Measurements from ENCODE around the gene SH3PXD2A. TPM values are rescaled to one million over a fixed set of nuclear protein-coding genes. Genes with fewer than 3 reads are reported as not detected.
A peak's percentile ranks its signal among the peaks of the same experiment; 100 is the strongest.
"Not testable (repeated sequence)": the region's sequence is repeated elsewhere in the genome, so short reads cannot be mapped to it uniquely, and the experiment has no call there.

The SH3PXD2A gene
- total RNA-seq, 1 experiment from 2014 or later: 54.9 TPM

DNA sequence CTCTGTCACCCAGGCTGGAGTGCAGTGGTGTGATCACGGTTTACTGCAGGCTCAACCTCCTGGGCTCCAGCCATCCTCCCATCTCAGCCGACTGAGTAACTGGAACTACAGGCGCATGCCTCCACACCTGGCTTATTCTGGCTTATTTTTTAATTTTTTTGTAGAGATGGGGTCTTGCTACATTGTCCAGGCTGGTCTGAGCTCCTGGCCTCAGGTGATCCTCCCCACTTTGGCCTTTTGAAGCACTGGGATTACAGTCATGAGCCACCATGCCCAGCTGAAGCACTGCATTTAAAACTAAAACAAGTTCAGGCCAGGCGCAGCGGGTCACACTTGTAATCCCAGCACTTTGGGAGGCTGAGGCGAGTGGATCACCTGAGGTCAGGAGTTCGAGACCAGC lies 8.0 kb downstream of the SH3PXD2A start:
- POLR2A ChIA-PET (ENCODE audit: low non-redundant PET): no interaction called here
- no peak for DNase-seq (ENCODE audit: low spot score)

DNA sequence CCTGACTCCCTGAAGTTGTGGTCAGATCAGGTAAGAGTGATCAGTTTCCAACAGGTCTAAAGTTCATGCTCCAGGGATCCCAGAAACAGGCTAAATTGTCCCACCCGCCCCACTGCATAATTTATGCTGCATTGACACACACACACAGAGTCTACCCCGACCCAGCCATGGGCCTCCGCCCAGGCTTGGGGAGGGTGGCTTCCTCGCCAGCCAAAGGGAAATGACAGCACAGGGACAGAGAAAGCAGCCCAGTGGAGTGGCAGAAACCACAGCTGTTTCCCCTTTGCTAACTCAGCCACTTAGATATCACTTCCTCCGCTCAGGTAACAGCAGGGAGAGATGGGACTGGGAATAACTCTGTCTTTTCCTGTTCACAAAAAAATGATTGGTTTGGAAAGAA lies 9.4 kb downstream of the SH3PXD2A start:
- intact Hi-C loops (cut with micrococcal nuclease; ENCODE audit: unreplicated experiment): no loop called here
- Histone ChIP-seq H3K9me3 (ENCODE audit: low read depth, low read length, poor library complexity, severe bottlenecking) (no peaks in the 10 kb centered on the region), H3K36me3 (ENCODE audit: insufficient read depth, low read length, poor library complexity, severe bottlenecking) (peaks cover 6% of the 10 kb centered on the region), H3K4me3 (ENCODE audit: low read depth, low read length, poor library complexity, severe bottlenecking) (no peak overlapping the region), H3K4me1 (ENCODE audit: insufficient read depth, low read length, poor library complexity, severe bottlenecking) (peaks cover 43% of the 10 kb centered on the region), H3K27ac (ENCODE audit: low read depth, low read length, poor library complexity, severe bottlenecking) (peak overlapping the region; percentile 52), H3K27me3 (replicated peaks; ENCODE audit: insufficient read depth, low read depth, low read length, poor library complexity) (no peaks in the 10 kb centered on the region)
- no TSS peak for BruUV-seq (replicated peaks)
- DNase-seq (ENCODE audit: low spot score): no peak
- CTCF ChIA-PET: no interaction called here
- TF ChIP-seq, protein P1, sequence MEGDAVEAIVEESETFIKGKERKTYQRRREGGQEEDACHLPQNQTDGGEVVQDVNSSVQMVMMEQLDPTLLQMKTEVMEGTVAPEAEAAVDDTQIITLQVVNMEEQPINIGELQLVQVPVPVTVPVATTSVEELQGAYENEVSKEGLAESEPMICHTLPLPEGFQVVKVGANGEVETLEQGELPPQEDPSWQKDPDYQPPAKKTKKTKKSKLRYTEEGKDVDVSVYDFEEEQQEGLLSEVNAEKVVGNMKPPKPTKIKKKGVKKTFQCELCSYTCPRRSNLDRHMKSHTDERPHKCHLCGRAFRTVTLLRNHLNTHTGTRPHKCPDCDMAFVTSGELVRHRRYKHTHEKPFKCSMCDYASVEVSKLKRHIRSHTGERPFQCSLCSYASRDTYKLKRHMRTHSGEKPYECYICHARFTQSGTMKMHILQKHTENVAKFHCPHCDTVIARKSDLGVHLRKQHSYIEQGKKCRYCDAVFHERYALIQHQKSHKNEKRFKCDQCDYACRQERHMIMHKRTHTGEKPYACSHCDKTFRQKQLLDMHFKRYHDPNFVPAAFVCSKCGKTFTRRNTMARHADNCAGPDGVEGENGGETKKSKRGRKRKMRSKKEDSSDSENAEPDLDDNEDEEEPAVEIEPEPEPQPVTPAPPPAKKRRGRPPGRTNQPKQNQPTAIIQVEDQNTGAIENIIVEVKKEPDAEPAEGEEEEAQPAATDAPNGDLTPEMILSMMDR (conservative IDR thresholded peaks at IDR 0.05; ENCODE audit: low read depth, low read length): no peak
- no peak for TF ChIP-seq EZH2 (IDR thresholded peaks at IDR 0.05; ENCODE audit: borderline replicate concordance, low read depth, low read length, poor library complexity, severe bottlenecking)
- POLR2A ChIA-PET (ENCODE audit: low non-redundant PET): no interaction called here

More for the DNA sequence above, 8.0 kb downstream of the SH3PXD2A start:
- peaks cover 50% of the 10 kb centered on the region for H3K4me1 ChIP-seq (ENCODE audit: insufficient read depth, low read length, poor library complexity, severe bottlenecking)
- no peaks in the 10 kb centered on the region for H3K27me3 ChIP-seq (replicated peaks; ENCODE audit: insufficient read depth, low read depth, low read length, poor library complexity)
- H3K4me3 ChIP-seq (ENCODE audit: low read depth, low read length, poor library complexity, severe bottlenecking): no peak overlapping the region
- peaks cover 6% of the 10 kb centered on the region for H3K36me3 ChIP-seq (ENCODE audit: insufficient read depth, low read length, poor library complexity, severe bottlenecking)
- H3K27ac ChIP-seq (ENCODE audit: low read depth, low read length, poor library complexity, severe bottlenecking): no peak overlapping the region
- no peak for TF ChIP-seq EZH2 (IDR thresholded peaks at IDR 0.05; ENCODE audit: borderline replicate concordance, low read depth, low read length, poor library complexity, severe bottlenecking)
- TF ChIP-seq, protein P1 (conservative IDR thresholded peaks at IDR 0.05; ENCODE audit: low read depth, low read length): no peak
- no TSS peak for BruUV-seq (replicated peaks)
- H3K9me3 ChIP-seq (ENCODE audit: low read depth, low read length, poor library complexity, severe bottlenecking): no peaks in the 10 kb centered on the region
- CTCF ChIA-PET: interaction anchor here (1.0 kb wide), 1 partner anchor 14 kb away, joined by 3 read pairs; no protein-coding TSS in a partner anchor
- intact Hi-C loops (cut with micrococcal nuclease; ENCODE audit: unreplicated experiment): no loop called here

DNA sequence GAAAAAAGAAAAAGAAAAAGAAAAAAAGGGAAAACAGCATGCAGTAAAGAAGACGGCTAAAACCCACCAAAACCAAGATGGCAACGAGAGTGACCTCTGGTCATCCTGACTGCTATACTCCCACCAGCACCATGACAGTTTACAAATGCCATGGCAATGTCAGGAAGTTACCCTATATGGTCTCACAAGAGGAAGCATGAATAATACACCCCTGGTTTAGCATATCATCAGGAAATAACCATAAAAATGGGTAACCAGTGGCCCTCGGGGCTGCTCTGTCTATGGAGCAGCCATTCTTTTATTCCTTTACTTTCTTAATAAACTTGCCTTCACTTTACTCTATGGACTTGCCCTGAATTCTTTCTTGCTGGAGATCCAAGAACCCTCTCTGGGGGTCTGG lies 10.0 kb downstream of the SH3PXD2A start:
- H3K27me3 ChIP-seq (replicated peaks; ENCODE audit: insufficient read depth, low read depth, low read length, poor library complexity); POLR2A ChIA-PET (ENCODE audit: low non-redundant PET); DNase-seq (ENCODE audit: low spot score); H3K4me3 ChIP-seq (ENCODE audit: low read depth, low read length, poor library complexity, severe bottlenecking); intact Hi-C loops (cut with micrococcal nuclease; ENCODE audit: unreplicated experiment); H3K36me3 ChIP-seq (ENCODE audit: insufficient read depth, low read length, poor library complexity, severe bottlenecking); H3K9me3 ChIP-seq (ENCODE audit: low read depth, low read length, poor library complexity, severe bottlenecking); BruUV-seq (replicated peaks); H3K27ac ChIP-seq (ENCODE audit: low read depth, low read length, poor library complexity, severe bottlenecking): not testable (repeated sequence)
- CTCF ChIA-PET: interaction anchor here (0.7 kb wide), 1 partner anchor 133 kb away, joined by 5 read pairs; no protein-coding TSS in a partner anchor
- peaks cover 46% of the 10 kb centered on the region for H3K4me1 ChIP-seq (ENCODE audit: insufficient read depth, low read length, poor library complexity, severe bottlenecking)

DNA sequence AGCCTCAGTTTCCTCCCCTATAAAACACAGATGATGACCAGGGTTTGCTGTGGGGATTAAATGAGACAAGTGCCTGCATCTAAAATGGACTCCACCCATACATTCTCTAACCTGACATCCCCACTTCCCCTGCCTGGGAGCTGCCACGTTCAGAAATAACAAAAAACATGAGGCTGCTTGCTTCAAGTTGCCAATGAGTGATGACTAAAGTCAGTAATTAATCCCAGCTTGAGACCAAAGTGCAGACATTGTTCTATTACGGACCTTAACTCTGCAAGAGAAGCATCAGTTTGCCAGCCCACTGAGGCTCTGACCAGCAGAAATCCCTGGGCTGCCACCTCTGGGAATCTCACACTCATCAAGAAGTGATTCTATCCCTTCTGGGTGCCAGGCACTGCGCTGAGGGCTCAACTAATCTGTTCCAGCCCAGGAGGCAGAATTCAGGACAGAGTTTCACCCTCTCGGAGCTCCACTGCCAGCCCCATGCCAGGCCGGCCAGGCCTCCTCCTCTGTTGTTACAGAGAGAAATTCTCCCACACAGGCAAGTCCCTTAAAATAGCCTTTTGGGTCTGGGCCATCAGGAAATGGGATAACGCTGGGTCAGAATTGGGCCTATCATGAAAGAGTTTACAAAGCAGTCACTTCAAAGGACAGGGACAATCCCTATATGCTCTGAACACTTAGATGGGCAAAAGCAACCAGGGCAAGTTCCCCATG lies 11.4 kb downstream of the SH3PXD2A start:
- H3K4me1 ChIP-seq (ENCODE audit: insufficient read depth, low read length, poor library complexity, severe bottlenecking): peaks cover 50% of the 10 kb centered on the region
- H3K27ac ChIP-seq (ENCODE audit: low read depth, low read length, poor library complexity, severe bottlenecking): peak overlapping the region; percentile 26
- no peak overlapping the region for H3K4me3 ChIP-seq (ENCODE audit: low read depth, low read length, poor library complexity, severe bottlenecking)
- H3K9me3 ChIP-seq (ENCODE audit: low read depth, low read length, poor library complexity, severe bottlenecking): no peaks in the 10 kb centered on the region
- no TSS peak for BruUV-seq (replicated peaks)
- DNase-seq (ENCODE audit: low spot score): no peak
- intact Hi-C loops (cut with micrococcal nuclease; ENCODE audit: unreplicated experiment): no loop called here
- H3K36me3 ChIP-seq (ENCODE audit: insufficient read depth, low read length, poor library complexity, severe bottlenecking): no peaks in the 10 kb centered on the region
- ChIA-PET POLR2A (ENCODE audit: low non-redundant PET) (no interaction called here), CTCF (no interaction called here)
- TF ChIP-seq, protein P1 (conservative IDR thresholded peaks at IDR 0.05; ENCODE audit: low read depth, low read length): no peak
- TF ChIP-seq EZH2 (IDR thresholded peaks at IDR 0.05; ENCODE audit: borderline replicate concordance, low read depth, low read length, poor library complexity, severe bottlenecking): no peak
- H3K27me3 ChIP-seq (replicated peaks; ENCODE audit: insufficient read depth, low read depth, low read length, poor library complexity): no peaks in the 10 kb centered on the region
